K562 (cell line): Measurements from ENCODE around the gene MEX3C. TPM values are rescaled to one million over a fixed set of nuclear protein-coding genes. Genes with fewer than 3 reads are reported as not detected.

Source experiments
- BMI1 ChIP-seq: fragments of 150-350 bp; IDR thresholded peaks from 2 replicates; pipeline ENCODE4 v1.6.1; 2014; ENCODE audit warnings: low read length
- ESRRA ChIP-seq: fragments of 450-650 bp; IDR thresholded peaks from 2 replicates; pipeline ENCODE4 v1.6.1; 2014; ENCODE audit warnings: low read depth, mild to moderate bottlenecking, moderate library complexity, borderline replicate concordance
- FIP1L1 ChIP-seq: fragments of 200-400 bp; formaldehyde crosslinking; IDR thresholded peaks from 2 replicates; pipeline ENCODE4 v1.6.1; 2018; ENCODE audit warnings: mild to moderate bottlenecking, low read depth, low read length; ENCODE audit not compliant: poor library complexity, severe bottlenecking
- POU5F1 ChIP-seq: fragments of 150-350 bp; IDR thresholded peaks from 2 replicates; pipeline ENCODE4 v1.6.1; 2014; ENCODE audit warnings: borderline replicate concordance, low read length, low read depth, mild to moderate bottlenecking; ENCODE audit not compliant: partially characterized antibody
- SRSF3 ChIP-seq: fragments of 200-400 bp; formaldehyde crosslinking; IDR thresholded peaks from 2 replicates; pipeline ENCODE4 v1.6.1; 2016; ENCODE audit warnings: mild to moderate bottlenecking, low read length, moderate library complexity; ENCODE audit not compliant: insufficient read depth
- YY1 ChIP-seq, 3 experiments: IDR thresholded peaks; 2 replicates each; pipeline ENCODE4 v1.6.1; 2011; ENCODE audit warnings: low read length in 2 of 3, mild to moderate bottlenecking in 2 of 3, moderate library complexity in 2 of 3, borderline replicate concordance in 1 of 3, control low read depth in 1 of 3, low read depth in 1 of 3; ENCODE audit not compliant: insufficient read depth in 3 of 3, insufficient replicate concordance in 2 of 3, control insufficient read depth in 1 of 3, insufficient read length in 1 of 3; ENCODE audit errors: extremely low read depth in 1 of 3
- polyA plus RNA-seq, 8 experiments: library from polyadenylated mRNA; depleted of rRNA in 4 of 8; stranded (reverse) in 5 of 8; unstranded in 3 of 8; fragments of >200 nt; fragmentation: Nextera tagmentation in 2 of 8; fragmentation: Illumina TruSeq in 1 of 8; extraction: Ambion mirVana in 2 of 8; extraction: Trizol in 1 of 8; gene quantifications; 2 replicates each; pipeline versions ENCODE4 v1.2.1 to v1.2.3, GENCODE V29; 2011 to 2014; ENCODE audit warnings: inconsistent platforms in 1 of 8, missing spikeins in 1 of 8
- total RNA-seq, 7 experiments: library from RNA; depleted of rRNA in 6 of 7; stranded (reverse); fragments of >200 nt in 6 of 7; fragmentation: Illumina TruSeq in 2 of 7; extraction: Trizol in 2 of 7; gene quantifications; 2 replicates each; pipeline versions ENCODE4 v1.2.1 to v1.2.3, GENCODE V29; 2011 to 2021; ENCODE audit warnings: low replicate concordance in 1 of 7
- TF ChIP-seq, protein P1 (sequence below), 2 experiments: fragments of 450-650 bp; IDR thresholded peaks; 2 replicates each; pipeline ENCODE4 v1.6.1; 2016; ENCODE audit warnings: mild to moderate bottlenecking in 2 of 2, borderline replicate concordance in 1 of 2, low read depth in 1 of 2, moderate library complexity in 1 of 2
- TF ChIP-seq, protein P2 (sequence below): fragments of 450-650 bp; IDR thresholded peaks from 2 replicates; pipeline ENCODE4 v1.6.1; 2014; ENCODE audit warnings: low read depth, mild to moderate bottlenecking, moderate library complexity, borderline replicate concordance
- TF ChIP-seq, protein P3 (sequence below): fragments of 250-450 bp; sonication (Bioruptor Pico); IDR thresholded peaks from 2 replicates; pipeline ENCODE4 v1.8.0; 2021; ENCODE audit warnings: mild to moderate bottlenecking, moderate library complexity
- TF ChIP-seq, protein P4 (sequence below): sonication (generic); formaldehyde crosslinking; IDR thresholded peaks from 2 replicates; pipeline ENCODE4 v1.9.0; 2022; ENCODE audit warnings: mild to moderate bottlenecking, missing genetic modification reagents
- TF ChIP-seq, protein P5 (sequence below): IDR thresholded peaks from 2 replicates; pipeline ENCODE4 v1.6.1; 2016; ENCODE audit warnings: missing genetic modification characterization, missing compliant biosample characterization

The MEX3C gene
- total and polyA plus RNA-seq, 9 of the 15 experiments (the other 6 are each of a cell fraction or from before 2014, with no cell fraction given), result 2.4 to 14.2 (median 10.6) TPM

DNA sequence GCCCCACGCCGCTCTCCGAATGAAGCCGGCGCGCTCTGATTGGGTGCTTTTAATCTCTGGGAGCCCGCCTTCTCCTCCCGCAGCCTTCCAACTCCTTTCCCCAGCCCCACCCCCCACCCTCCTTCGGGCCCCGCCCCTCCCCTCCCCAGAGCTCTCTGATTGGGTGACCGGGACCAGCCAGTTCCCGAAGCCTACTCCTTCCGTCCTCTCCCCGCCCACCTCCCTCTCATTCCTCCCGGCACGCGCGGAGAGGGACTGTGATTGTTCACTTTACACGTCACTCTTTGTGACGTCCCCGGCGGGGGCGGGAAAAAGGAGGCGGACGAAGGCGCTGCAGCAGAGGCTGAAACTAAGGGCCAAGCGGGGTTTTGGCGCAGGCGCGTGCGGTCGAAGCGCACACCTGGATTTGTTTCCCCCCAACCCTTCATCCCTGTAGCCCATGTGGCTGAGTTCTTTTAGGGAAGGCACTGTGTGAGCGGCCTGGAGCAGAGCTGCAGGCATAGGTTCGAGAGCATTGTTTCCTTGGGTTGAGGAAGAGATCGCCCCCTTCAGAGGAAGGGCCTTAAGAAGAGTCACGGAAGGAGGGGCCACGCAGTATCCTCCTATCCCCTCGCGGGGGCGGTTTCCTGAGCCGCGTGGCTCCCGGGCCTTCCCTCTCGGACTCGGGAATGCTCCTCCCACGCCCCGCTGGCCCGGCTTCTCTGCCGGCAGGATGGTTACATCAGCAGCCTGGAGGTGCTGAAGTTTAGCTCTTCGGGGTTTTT lies at the start of gene MEX3C (continued):
- peak in 1 of 3 experiments; percentile 12 for TF ChIP-seq YY1 (IDR thresholded peaks at IDR 0.05; ENCODE audit: borderline replicate concordance in 1 of 3, control insufficient read depth in 1 of 3, extremely low read depth in 1 of 3, insufficient read depth in 3 of 3, insufficient read length in 1 of 3, insufficient replicate concordance in 2 of 3, low read depth in 1 of 3, low read length in 2 of 3)
- TF ChIP-seq, protein P1, sequence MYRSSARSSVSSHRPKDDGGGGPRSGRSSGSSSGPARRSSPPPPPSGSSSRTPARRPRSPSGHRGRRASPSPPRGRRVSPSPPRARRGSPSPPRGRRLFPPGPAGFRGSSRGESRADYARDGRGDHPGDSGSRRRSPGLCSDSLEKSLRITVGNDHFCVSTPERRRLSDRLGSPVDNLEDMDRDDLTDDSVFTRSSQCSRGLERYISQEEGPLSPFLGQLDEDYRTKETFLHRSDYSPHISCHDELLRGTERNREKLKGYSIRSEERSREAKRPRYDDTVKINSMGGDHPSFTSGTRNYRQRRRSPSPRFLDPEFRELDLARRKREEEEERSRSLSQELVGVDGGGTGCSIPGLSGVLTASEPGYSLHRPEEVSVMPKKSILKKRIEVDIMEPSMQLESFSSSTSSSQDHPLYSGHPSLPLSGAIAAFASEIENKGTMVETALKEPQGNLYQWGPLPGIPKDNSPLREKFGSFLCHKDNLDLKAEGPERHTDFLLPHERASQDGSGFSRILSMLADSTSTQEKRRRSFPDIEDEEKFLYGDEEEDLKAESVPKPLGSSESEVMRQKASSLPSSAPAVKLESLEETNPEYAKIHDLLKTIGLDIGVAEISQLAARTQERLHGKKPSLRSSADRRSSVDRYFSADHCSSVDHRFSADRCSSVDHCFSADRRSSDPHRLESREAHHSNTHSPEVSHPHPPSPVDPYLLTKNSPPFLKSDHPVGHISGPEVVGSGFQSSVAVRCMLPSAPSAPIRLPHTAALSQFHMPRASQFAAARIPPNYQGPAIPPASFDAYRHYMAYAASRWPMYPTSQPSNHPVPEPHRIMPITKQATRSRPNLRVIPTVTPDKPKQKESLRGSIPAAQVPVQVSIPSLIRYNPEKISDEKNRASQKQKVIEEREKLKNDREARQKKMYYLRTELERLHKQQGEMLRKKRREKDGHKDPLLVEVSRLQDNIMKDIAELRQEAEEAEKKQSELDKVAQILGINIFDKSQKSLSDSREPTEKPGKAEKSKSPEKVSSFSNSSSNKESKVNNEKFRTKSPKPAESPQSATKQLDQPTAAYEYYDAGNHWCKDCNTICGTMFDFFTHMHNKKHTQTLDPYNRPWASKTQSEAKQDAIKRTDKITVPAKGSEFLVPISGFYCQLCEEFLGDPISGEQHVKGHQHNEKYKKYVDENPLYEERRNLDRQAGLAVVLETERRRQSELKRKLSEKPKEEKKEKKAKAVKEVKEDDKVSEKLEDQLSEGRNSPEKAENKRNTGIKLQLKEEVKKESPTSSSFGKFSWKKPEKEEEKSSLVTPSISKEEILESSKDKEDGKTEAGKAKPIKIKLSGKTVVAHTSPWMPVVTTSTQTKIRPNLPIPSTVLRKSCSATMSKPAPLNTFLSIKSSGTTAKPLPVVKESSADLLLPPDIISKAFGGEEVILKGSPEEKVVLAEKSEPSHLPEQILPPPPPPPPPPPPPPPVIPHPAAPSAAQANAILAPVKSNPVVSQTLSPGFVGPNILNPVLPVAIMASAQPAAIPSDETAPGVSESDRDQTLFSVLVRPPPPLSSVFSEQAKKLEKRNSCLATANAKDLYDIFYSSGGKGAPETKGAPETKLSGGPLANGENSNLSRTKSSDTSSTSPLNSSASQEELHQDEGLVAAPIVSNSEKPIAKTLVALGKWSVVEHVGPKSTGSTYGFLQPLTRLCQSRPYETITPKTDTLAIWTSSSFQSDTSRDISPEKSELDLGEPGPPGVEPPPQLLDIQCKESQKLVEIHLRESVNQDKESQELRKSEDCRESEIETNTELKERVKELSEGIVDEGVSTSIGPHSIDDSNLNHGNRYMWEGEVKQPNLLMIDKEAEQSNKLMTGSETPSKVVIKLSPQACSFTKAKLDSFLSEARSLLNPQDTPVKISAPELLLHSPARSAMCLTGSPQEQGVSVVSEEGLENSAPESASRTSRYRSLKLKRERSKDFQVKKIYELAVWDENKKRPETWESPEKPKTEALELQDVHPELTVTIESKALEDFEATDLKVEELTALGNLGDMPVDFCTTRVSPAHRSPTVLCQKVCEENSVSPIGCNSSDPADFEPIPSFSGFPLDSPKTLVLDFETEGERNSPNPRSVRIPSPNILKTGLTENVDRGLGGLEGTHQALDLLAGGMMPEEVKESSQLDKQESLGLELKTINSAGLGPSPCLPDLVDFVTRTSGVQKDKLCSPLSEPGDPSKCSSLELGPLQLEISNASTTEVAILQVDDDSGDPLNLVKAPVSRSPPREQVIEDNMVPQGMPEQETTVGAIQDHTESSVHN (IDR thresholded peaks at IDR 0.05; ENCODE audit: borderline replicate concordance in 1 of 2, low read depth in 1 of 2), result no peak
- TF ChIP-seq POU5F1, result no peak
- no peak for TF ChIP-seq ESRRA
- TF ChIP-seq, protein P2, sequence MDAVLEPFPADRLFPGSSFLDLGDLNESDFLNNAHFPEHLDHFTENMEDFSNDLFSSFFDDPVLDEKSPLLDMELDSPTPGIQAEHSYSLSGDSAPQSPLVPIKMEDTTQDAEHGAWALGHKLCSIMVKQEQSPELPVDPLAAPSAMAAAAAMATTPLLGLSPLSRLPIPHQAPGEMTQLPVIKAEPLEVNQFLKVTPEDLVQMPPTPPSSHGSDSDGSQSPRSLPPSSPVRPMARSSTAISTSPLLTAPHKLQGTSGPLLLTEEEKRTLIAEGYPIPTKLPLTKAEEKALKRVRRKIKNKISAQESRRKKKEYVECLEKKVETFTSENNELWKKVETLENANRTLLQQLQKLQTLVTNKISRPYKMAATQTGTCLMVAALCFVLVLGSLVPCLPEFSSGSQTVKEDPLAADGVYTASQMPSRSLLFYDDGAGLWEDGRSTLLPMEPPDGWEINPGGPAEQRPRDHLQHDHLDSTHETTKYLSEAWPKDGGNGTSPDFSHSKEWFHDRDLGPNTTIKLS, result peak; percentile 85
- TF ChIP-seq FIP1L1, result no peak
- TF ChIP-seq, protein P3, sequence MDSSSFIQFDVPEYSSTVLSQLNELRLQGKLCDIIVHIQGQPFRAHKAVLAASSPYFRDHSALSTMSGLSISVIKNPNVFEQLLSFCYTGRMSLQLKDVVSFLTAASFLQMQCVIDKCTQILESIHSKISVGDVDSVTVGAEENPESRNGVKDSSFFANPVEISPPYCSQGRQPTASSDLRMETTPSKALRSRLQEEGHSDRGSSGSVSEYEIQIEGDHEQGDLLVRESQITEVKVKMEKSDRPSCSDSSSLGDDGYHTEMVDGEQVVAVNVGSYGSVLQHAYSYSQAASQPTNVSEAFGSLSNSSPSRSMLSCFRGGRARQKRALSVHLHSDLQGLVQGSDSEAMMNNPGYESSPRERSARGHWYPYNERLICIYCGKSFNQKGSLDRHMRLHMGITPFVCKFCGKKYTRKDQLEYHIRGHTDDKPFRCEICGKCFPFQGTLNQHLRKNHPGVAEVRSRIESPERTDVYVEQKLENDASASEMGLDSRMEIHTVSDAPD (CRISPR knock-in tag), result no peak
- TF ChIP-seq, protein P4, sequence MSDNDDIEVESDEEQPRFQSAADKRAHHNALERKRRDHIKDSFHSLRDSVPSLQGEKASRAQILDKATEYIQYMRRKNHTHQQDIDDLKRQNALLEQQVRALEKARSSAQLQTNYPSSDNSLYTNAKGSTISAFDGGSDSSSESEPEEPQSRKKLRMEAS (CRISPR knock-in tag), result peak; percentile 81
- no peak for TF ChIP-seq BMI1
- TF ChIP-seq SRSF3, result no peak
- TF ChIP-seq, protein P5, sequence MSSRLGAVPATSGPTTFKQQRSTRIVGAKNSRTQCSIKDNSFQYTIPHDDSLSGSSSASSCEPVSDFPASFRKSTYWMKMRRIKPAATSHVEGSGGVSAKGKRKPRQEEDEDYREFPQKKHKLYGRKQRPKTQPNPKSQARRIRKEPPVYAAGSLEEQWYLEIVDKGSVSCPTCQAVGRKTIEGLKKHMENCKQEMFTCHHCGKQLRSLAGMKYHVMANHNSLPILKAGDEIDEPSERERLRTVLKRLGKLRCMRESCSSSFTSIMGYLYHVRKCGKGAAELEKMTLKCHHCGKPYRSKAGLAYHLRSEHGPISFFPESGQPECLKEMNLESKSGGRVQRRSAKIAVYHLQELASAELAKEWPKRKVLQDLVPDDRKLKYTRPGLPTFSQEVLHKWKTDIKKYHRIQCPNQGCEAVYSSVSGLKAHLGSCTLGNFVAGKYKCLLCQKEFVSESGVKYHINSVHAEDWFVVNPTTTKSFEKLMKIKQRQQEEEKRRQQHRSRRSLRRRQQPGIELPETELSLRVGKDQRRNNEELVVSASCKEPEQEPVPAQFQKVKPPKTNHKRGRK, result no peak
